Calu3 (cell line): Measurements from ENCODE around the gene F8A3. TPM values are rescaled to one million over a fixed set of nuclear protein-coding genes. Genes with fewer than 3 reads are reported as not detected.
A peak's percentile ranks its signal among the peaks of the same experiment; 100 is the strongest.
"Not testable (repeated sequence)": the region's sequence is repeated elsewhere in the genome, so short reads cannot be mapped to it uniquely, and the experiment has no call there.

Experiments
- Bru-seq: library from RNA; stranded (reverse); fragments of 400-500 nt; gene quantifications from one replicate; lab custom pipeline; 2021; lab: Mats Ljungman, UMichigan
- BruChase-seq, 2 experiments: library from RNA; stranded (reverse); fragments of 400-500 nt; gene quantifications; one replicate each; lab custom pipeline; 2021; lab: Mats Ljungman, UMichigan
- BruUV-seq: library from RNA; stranded (reverse); fragments of 400-500 nt; replicated peaks from 2 replicates; lab custom pipeline; 2021; lab: Mats Ljungman, UMichigan
- CTCF ChIA-PET: fragments of 300-600 bp; sonication (Branson Sonifier 250); formaldehyde crosslinking; loops from one replicate; lab custom pipeline; 2022; ENCODE audit warnings: antibody characterized with exemption; lab: Charles Lee
- DNase-seq: peaks from one replicate; pipeline ENCODE4 v3.0.0; 2022
- H3K27ac Mint-ChIP-seq: one replicate; pipeline ENCODE4 v1.8.0; 2022; ENCODE audit warnings: mixed read lengths; ENCODE audit not compliant: unreplicated experiment
- H3K27me3 Mint-ChIP-seq: one replicate; pipeline ENCODE4 v1.8.0; 2022; ENCODE audit warnings: mixed read lengths; ENCODE audit not compliant: unreplicated experiment
- H3K36me3 Mint-ChIP-seq: one replicate; pipeline ENCODE4 v1.8.0; 2022; ENCODE audit warnings: mild to moderate bottlenecking, moderate library complexity, mixed read lengths; ENCODE audit not compliant: insufficient read depth, unreplicated experiment
- H3K4me1 Mint-ChIP-seq: one replicate; pipeline ENCODE4 v1.8.0; 2022; ENCODE audit warnings: mild to moderate bottlenecking, low read depth, mixed read lengths; ENCODE audit not compliant: unreplicated experiment
- H3K4me3 Mint-ChIP-seq: one replicate; pipeline ENCODE4 v1.8.0; 2022; ENCODE audit warnings: mild to moderate bottlenecking, low read depth, moderate library complexity, mixed read lengths; ENCODE audit not compliant: unreplicated experiment
- H3K9me3 Mint-ChIP-seq: one replicate; pipeline ENCODE4 v1.8.0; 2022; ENCODE audit warnings: low read depth, mixed read lengths; ENCODE audit not compliant: unreplicated experiment
- intact Hi-C: fragments of 100-400 bp; cut with micrococcal nuclease; formaldehyde crosslinking; loops from one replicate; pipeline ENCODE4 v1.10.0; 2022; ENCODE audit not compliant: unreplicated experiment
- long read RNA-seq: library from polyadenylated mRNA; stranded (forward); transcript quantifications from one replicate; pipeline ENCODE4 v2.0.0, GENCODE V29; 2022
- total RNA-seq: library from RNA; stranded (reverse); gene quantifications from 2 replicates; pipeline ENCODE4 v1.2.3, GENCODE V29; 2022
- TF ChIP-seq, protein P1 (sequence below): fragments of 200-600 bp; IDR thresholded peaks from one replicate; pipeline ENCODE4 v1.8.0; 2022; ENCODE audit warnings: antibody characterized with exemption; ENCODE audit not compliant: unreplicated experiment

The F8A3 gene
- 12.2 and 15.7 TPM in 2 replicates for total RNA-seq
- Bru-seq, nascent RNA = not detected
- BruChase-seq, experiment 1, labeled RNA remaining after a 6-hour chase = percentile 17 among the genes with signal in this experiment
- percentile 10 among the genes with signal in this experiment for BruChase-seq, experiment 2, labeled RNA remaining after a 2-hour chase
- long read RNA-seq, transcript F8A3-201 (1 exons, 1,759 nt) = major isoform, 47 of 48 reads
- long read RNA-seq, partial matches to known transcripts = 0 of 48 reads
- long read RNA-seq, other reads (novel, unspliced or antisense) = 1 of 48 reads

DNA sequence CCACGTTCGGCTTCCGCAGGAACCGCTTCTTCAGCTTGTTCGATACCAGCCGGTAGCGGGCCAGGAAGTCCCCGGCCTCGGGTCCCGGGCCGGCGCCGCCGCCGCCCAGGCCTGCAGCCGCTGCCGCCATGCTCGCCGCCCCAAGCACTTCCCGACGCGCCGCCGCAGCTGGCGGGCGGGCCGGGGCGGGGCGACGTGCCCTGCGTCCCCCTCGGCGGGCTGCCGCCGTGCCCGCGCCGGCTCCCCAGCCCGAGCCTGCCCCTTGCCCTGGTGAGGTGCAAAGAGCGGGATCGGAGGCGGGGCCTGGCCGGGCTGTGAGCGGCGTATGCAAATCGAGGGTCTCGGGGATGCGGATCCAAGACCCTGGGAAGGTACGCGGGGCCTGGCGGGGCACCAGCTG, at the start of gene F8A3:
Gene F8A3, minus strand, starts transcription at position 150 of the 400 bp plus-strand sequence. Its CDS starts 20 bp downstream, at position 130.
- H3K27me3 Mint-ChIP-seq = not testable (repeated sequence)

GRCh38 chrX:155505296-155505695, 46.9 kb upstream of the F8A3 start:
- no peak overlapping the region for H3K27ac Mint-ChIP-seq
- intact Hi-C loops = loop anchor here (10.0 kb wide), 1 partner anchor 80 kb away; no protein-coding TSS in a partner anchor
- CTCF ChIA-PET = no interaction called here
- H3K27me3 Mint-ChIP-seq = no peaks in the 10 kb centered on the region
- H3K4me3 Mint-ChIP-seq = no peak overlapping the region
- no peak for DNase-seq
- H3K9me3 Mint-ChIP-seq = no peaks in the 10 kb centered on the region
- no peaks in the 10 kb centered on the region for H3K36me3 Mint-ChIP-seq
- TF ChIP-seq, protein P1, sequence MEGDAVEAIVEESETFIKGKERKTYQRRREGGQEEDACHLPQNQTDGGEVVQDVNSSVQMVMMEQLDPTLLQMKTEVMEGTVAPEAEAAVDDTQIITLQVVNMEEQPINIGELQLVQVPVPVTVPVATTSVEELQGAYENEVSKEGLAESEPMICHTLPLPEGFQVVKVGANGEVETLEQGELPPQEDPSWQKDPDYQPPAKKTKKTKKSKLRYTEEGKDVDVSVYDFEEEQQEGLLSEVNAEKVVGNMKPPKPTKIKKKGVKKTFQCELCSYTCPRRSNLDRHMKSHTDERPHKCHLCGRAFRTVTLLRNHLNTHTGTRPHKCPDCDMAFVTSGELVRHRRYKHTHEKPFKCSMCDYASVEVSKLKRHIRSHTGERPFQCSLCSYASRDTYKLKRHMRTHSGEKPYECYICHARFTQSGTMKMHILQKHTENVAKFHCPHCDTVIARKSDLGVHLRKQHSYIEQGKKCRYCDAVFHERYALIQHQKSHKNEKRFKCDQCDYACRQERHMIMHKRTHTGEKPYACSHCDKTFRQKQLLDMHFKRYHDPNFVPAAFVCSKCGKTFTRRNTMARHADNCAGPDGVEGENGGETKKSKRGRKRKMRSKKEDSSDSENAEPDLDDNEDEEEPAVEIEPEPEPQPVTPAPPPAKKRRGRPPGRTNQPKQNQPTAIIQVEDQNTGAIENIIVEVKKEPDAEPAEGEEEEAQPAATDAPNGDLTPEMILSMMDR = no peak
- H3K4me1 Mint-ChIP-seq = peaks cover 22% of the 10 kb centered on the region
- BruUV-seq = no TSS peak

More for the DNA sequence above, at the start of gene F8A3:
- H3K4me1 Mint-ChIP-seq, DNase-seq, intact Hi-C loops, BruUV-seq, H3K27ac Mint-ChIP-seq, H3K9me3 Mint-ChIP-seq, CTCF ChIA-PET, H3K36me3 Mint-ChIP-seq, H3K4me3 Mint-ChIP-seq: not testable (repeated sequence)

- H3K4me1 Mint-ChIP-seq, H3K27me3 Mint-ChIP-seq, H3K9me3 Mint-ChIP-seq, H3K27ac Mint-ChIP-seq, H3K36me3 Mint-ChIP-seq, DNase-seq, CTCF ChIA-PET, H3K4me3 Mint-ChIP-seq, intact Hi-C loops, BruUV-seq: not testable (repeated sequence)
Measured at GRCh38 chrX:155495134-155495533, 36.7 kb upstream of the F8A3 start.

GRCh38 chrX:155491421-155491820, 33.0 kb upstream of the F8A3 start:
- H3K36me3 Mint-ChIP-seq, H3K4me3 Mint-ChIP-seq, H3K4me1 Mint-ChIP-seq, H3K27ac Mint-ChIP-seq, intact Hi-C loops, CTCF ChIA-PET, DNase-seq, H3K27me3 Mint-ChIP-seq, H3K9me3 Mint-ChIP-seq, BruUV-seq: not testable (repeated sequence)

- not testable (repeated sequence) for BruUV-seq, H3K36me3 Mint-ChIP-seq
Measured at GRCh38 chrX:155477136-155477535, 18.7 kb upstream of the F8A3 start.

DNA sequence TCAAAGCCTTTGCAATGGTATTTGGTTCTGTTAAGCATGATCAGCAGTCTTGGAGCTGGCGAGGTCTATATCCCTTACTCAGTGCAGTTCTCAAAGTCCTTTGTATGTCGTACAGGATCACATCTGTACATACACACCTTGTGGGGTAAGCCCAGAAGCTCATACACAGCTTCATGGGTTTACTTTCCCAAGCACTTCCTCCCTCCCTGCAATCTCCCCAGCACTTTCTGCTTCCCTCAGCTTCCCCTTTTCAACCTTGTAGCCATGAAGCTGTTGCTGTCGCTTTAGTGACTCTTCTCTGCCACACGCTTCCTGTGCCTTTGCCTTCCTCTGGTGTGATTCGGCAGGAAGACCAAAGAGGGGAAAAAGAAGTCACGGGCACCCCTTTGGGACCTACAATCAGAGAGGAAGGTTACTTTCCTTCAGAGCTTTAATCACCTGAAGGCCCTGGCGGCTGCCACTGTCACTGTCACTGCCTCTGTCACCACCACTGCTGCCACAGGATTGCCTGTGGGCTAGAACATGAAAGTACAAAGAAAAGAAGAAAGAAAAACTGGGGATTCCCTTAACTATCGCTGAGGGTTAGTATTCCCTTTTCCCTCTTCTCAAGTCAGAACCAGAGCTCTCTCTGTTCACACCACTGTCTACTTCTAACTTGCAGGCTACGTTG, 8.0 kb upstream of the F8A3 start:
- H3K36me3 Mint-ChIP-seq, H3K27ac Mint-ChIP-seq, H3K27me3 Mint-ChIP-seq, H3K9me3 Mint-ChIP-seq, CTCF ChIA-PET, BruUV-seq, H3K4me3 Mint-ChIP-seq, H3K4me1 Mint-ChIP-seq, DNase-seq, intact Hi-C loops: not testable (repeated sequence)

More at GRCh38 chrX:155477136-155477535, 18.7 kb upstream of the F8A3 start:
- H3K4me3 Mint-ChIP-seq, CTCF ChIA-PET, H3K4me1 Mint-ChIP-seq, DNase-seq, intact Hi-C loops, H3K27ac Mint-ChIP-seq, H3K9me3 Mint-ChIP-seq, H3K27me3 Mint-ChIP-seq: not testable (repeated sequence)

- intact Hi-C loops, CTCF ChIA-PET, H3K27ac Mint-ChIP-seq, H3K4me3 Mint-ChIP-seq, DNase-seq, H3K9me3 Mint-ChIP-seq, H3K36me3 Mint-ChIP-seq, BruUV-seq, H3K4me1 Mint-ChIP-seq, H3K27me3 Mint-ChIP-seq: not testable (repeated sequence)
Measured at GRCh38 chrX:155460501-155460900, 2.1 kb upstream of the F8A3 start.

GRCh38 chrX:155457761-155458447, 516 bp downstream of the F8A3 start:
- intact Hi-C loops, BruUV-seq, H3K4me3 Mint-ChIP-seq, H3K27ac Mint-ChIP-seq, CTCF ChIA-PET, H3K36me3 Mint-ChIP-seq, H3K9me3 Mint-ChIP-seq, H3K27me3 Mint-ChIP-seq, H3K4me1 Mint-ChIP-seq, DNase-seq: not testable (repeated sequence)
